GM12801 (cell line): ENCODE results near the gene SIK2.

ENCODE experiments used
- CTCF ChIP-seq: IDR thresholded peaks from one replicate; pipeline ENCODE4 v1.5.1; 2011; ENCODE audit warnings: control low read depth; ENCODE audit not compliant: insufficient read length; ENCODE audit errors: extremely low read depth

The SIK2 gene

GRCh38 chr11:111634981-111635705, 32.9 kb downstream of the SIK2 start:
- TF ChIP-seq CTCF = no peak

- no peak for TF ChIP-seq CTCF
These were observed 33.4 kb downstream of the SIK2 start for GRCh38 chr11:111635706-111636045.

GRCh38 chr11:111637885-111638284, 35.6 kb downstream of the SIK2 start:
- TF ChIP-seq CTCF = no peak

GRCh38 chr11:111639226-111639925, 37.1 kb downstream of the SIK2 start:
- no peak for TF ChIP-seq CTCF

GRCh38 chr11:111641339-111642015, 39.2 kb downstream of the SIK2 start:
- TF ChIP-seq CTCF = no peak

- no peak for TF ChIP-seq CTCF
These were observed 40.3 kb downstream of the SIK2 start for GRCh38 chr11:111642542-111642941.

GRCh38 chr11:111644922-111645321, 42.7 kb downstream of the SIK2 start:
- no peak for TF ChIP-seq CTCF
